HepG2 (cell line): ENCODE results near the gene NEU1. TPM values are rescaled to one million over a fixed set of nuclear protein-coding genes. Genes with fewer than 3 reads are reported as not detected.

ENCODE experiments used
- BCL6 ChIP-seq: IDR thresholded peaks from 2 replicates; pipeline ENCODE4 v1.6.1; 2016; ENCODE audit warnings: missing genetic modification reagents, missing compliant biosample characterization
- CEBPG ChIP-seq: IDR thresholded peaks from 2 replicates; pipeline ENCODE4 v1.6.1; 2016
- HNRNPK ChIP-seq: fragments of 200-400 bp; formaldehyde crosslinking; IDR thresholded peaks from 2 replicates; pipeline ENCODE4 v1.6.1; 2018; ENCODE audit warnings: low read length, low read depth, moderate library complexity, mild to moderate bottlenecking; ENCODE audit not compliant: poor library complexity, severe bottlenecking
- HOXA3 ChIP-seq: sonication (generic); formaldehyde crosslinking; IDR thresholded peaks from 2 replicates; pipeline ENCODE4 v1.5.0; 2020; ENCODE audit warnings: missing genetic modification reagents
- HOXA5 ChIP-seq: sonication (generic); formaldehyde crosslinking; IDR thresholded peaks from 2 replicates; pipeline ENCODE4 v1.4.0; 2020; ENCODE audit warnings: missing genetic modification reagents
- KAT7 ChIP-seq: IDR thresholded peaks from 2 replicates; pipeline ENCODE4 v1.6.1; 2018; ENCODE audit warnings: borderline replicate concordance, missing compliant biosample characterization
- KAT8 ChIP-seq: IDR thresholded peaks from 2 replicates; pipeline ENCODE4 v1.6.1; 2016; ENCODE audit warnings: missing genetic modification reagents, missing compliant biosample characterization
- KLF6 ChIP-seq: IDR thresholded peaks from 2 replicates; pipeline ENCODE4 v1.8.0; 2016; ENCODE audit warnings: missing biosample characterization, missing genetic modification reagents
- MED1 ChIP-seq: sonication (generic); formaldehyde crosslinking; IDR thresholded peaks from 2 replicates; pipeline ENCODE4 v1.4.0; 2020; ENCODE audit warnings: missing genetic modification reagents
- MIXL1 ChIP-seq: IDR thresholded peaks from 2 replicates; pipeline ENCODE4 v1.6.1; 2016
- NFYB ChIP-seq: sonication (generic); formaldehyde crosslinking; IDR thresholded peaks from 2 replicates; pipeline ENCODE4 v1.4.0; 2020; ENCODE audit warnings: missing genetic modification reagents
- RARA ChIP-seq: IDR thresholded peaks from 2 replicates; pipeline ENCODE4 v1.6.1; 2016; ENCODE audit warnings: missing genetic modification reagents, missing compliant biosample characterization
- RXRB ChIP-seq: IDR thresholded peaks from 2 replicates; pipeline ENCODE4 v1.6.1; 2016; ENCODE audit warnings: borderline replicate concordance, missing genetic modification reagents, missing compliant biosample characterization
- SP5 ChIP-seq: IDR thresholded peaks from 2 replicates; pipeline ENCODE4 v1.6.1; 2016; ENCODE audit warnings: low read depth, borderline replicate concordance
- TCF7 ChIP-seq: sonication (generic); IDR thresholded peaks from 2 replicates; pipeline ENCODE4 v1.6.1; 2016; ENCODE audit warnings: antibody characterized with exemption, low read depth
- ZNF644 ChIP-seq: IDR thresholded peaks from 2 replicates; pipeline ENCODE4 v1.6.1; 2016; ENCODE audit warnings: low read depth
- ZNF883 ChIP-seq: sonication (generic); formaldehyde crosslinking; IDR thresholded peaks from 2 replicates; pipeline ENCODE4 v1.5.1; 2020; ENCODE audit warnings: mild to moderate bottlenecking, missing genetic modification reagents; ENCODE audit errors: not compliant biosample characterization
- polyA plus RNA-seq, 8 experiments: library from polyadenylated mRNA; depleted of rRNA in 3 of 8; stranded (reverse) in 7 of 8; unstranded in 1 of 8; fragments of >200 nt; fragmentation: Illumina TruSeq in 4 of 8; extraction: Trizol in 4 of 8; gene quantifications; 2 replicates each; pipeline versions ENCODE4 v1.2.1 to v1.2.3, GENCODE V29; 2011 to 2016; ENCODE audit warnings: low read depth in 4 of 8, missing spikeins in 1 of 8, mixed read lengths in 1 of 8; ENCODE audit not compliant: insufficient read depth in 1 of 8
- total RNA-seq, 5 experiments: library from RNA; depleted of rRNA; stranded (reverse); fragments of >200 nt; fragmentation: Illumina TruSeq; extraction: Trizol; gene quantifications; 2 replicates each; pipeline ENCODE4 v1.2.3, GENCODE V29; 2016; ENCODE audit warnings: low read depth in 1 of 5
- TF ChIP-seq, protein P1 (sequence below): IDR thresholded peaks from 2 replicates; pipeline ENCODE4 v1.4.0; 2020; ENCODE audit warnings: mild to moderate bottlenecking, missing genetic modification reagents
- TF ChIP-seq, protein P2 (sequence below): sonication (generic); formaldehyde crosslinking; IDR thresholded peaks from 2 replicates; pipeline ENCODE4 v1.4.0; 2020; ENCODE audit warnings: missing genetic modification reagents
- TF ChIP-seq, protein P3 (sequence below): sonication (generic); formaldehyde crosslinking; IDR thresholded peaks from 2 replicates; pipeline ENCODE4 v1.4.0; 2020; ENCODE audit warnings: missing genetic modification reagents
- TF ChIP-seq, protein P4 (sequence below): sonication (generic); formaldehyde crosslinking; IDR thresholded peaks from 2 replicates; pipeline ENCODE4 v1.4.0; 2020; ENCODE audit warnings: missing genetic modification reagents, borderline replicate concordance

NEU1 gene
- total and polyA plus RNA-seq, 2 of the 13 experiments (the other 11 are each of a cell fraction or from before 2014, with no cell fraction given) = 215 to 297 TPM

DNA sequence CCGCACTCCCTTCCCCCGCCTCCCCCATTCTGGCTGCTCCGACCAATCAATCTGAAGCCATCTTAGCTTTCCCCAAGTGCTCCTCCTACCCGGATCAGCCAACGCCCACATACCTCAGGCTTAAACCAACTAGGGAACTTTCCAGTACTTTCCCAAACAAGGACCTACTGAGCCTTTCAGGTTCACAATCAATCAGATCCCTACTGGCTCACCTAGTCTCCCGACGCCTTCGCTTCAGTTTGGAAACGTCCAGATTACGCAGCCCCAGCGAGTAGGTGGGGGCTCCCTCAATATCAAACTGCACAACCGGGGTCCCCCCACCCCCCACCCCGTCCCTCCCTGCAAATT is 48.0 kb downstream of the NEU1 start (continued):
- TF ChIP-seq HNRNPK (peak; percentile 67), NFYB (CRISPR knock-in tag) (0 out of 2 replicates have a peak, but pooled peaks have one; percentile 18), KAT8 (CRISPR knock-in tag) (peak; percentile 27; the same call in 1 of the 2 replicates), RXRB (CRISPR knock-in tag) (peak; percentile 20; the same call in 1 of the 2 replicates), BCL6 (peak; percentile 66), RARA (CRISPR knock-in tag) (peak; percentile 11; the same call in 1 of the 2 replicates), MED1 (0 out of 2 replicates have a peak, but pooled peaks have one; percentile 28), MIXL1 (0 out of 2 replicates have a peak, but pooled peaks have one; percentile 34), SP5 (CRISPR knock-in tag) (peak; percentile 81), ZNF644 (CRISPR knock-in tag) (no peak), HOXA5 (0 out of 2 replicates have a peak, but pooled peaks have one; percentile 13), HOXA3 (CRISPR knock-in tag) (peak; percentile 34; the same call in 1 of the 2 replicates), ZNF883 (CRISPR knock-in tag) (no peak), TCF7 (no peak), CEBPG (CRISPR knock-in tag) (no peak), KLF6 (CRISPR knock-in tag) (peak; percentile 55; the same call in 1 of the 2 replicates), KAT7 (CRISPR knock-in tag) (0 out of 2 replicates have a peak, but pooled peaks have one; percentile 10)
- TF ChIP-seq, protein P1, sequence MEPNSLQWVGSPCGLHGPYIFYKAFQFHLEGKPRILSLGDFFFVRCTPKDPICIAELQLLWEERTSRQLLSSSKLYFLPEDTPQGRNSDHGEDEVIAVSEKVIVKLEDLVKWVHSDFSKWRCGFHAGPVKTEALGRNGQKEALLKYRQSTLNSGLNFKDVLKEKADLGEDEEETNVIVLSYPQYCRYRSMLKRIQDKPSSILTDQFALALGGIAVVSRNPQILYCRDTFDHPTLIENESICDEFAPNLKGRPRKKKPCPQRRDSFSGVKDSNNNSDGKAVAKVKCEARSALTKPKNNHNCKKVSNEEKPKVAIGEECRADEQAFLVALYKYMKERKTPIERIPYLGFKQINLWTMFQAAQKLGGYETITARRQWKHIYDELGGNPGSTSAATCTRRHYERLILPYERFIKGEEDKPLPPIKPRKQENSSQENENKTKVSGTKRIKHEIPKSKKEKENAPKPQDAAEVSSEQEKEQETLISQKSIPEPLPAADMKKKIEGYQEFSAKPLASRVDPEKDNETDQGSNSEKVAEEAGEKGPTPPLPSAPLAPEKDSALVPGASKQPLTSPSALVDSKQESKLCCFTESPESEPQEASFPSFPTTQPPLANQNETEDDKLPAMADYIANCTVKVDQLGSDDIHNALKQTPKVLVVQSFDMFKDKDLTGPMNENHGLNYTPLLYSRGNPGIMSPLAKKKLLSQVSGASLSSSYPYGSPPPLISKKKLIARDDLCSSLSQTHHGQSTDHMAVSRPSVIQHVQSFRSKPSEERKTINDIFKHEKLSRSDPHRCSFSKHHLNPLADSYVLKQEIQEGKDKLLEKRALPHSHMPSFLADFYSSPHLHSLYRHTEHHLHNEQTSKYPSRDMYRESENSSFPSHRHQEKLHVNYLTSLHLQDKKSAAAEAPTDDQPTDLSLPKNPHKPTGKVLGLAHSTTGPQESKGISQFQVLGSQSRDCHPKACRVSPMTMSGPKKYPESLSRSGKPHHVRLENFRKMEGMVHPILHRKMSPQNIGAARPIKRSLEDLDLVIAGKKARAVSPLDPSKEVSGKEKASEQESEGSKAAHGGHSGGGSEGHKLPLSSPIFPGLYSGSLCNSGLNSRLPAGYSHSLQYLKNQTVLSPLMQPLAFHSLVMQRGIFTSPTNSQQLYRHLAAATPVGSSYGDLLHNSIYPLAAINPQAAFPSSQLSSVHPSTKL = 0 out of 2 replicates have a peak, but pooled peaks have one; percentile 6
- TF ChIP-seq, protein P2, sequence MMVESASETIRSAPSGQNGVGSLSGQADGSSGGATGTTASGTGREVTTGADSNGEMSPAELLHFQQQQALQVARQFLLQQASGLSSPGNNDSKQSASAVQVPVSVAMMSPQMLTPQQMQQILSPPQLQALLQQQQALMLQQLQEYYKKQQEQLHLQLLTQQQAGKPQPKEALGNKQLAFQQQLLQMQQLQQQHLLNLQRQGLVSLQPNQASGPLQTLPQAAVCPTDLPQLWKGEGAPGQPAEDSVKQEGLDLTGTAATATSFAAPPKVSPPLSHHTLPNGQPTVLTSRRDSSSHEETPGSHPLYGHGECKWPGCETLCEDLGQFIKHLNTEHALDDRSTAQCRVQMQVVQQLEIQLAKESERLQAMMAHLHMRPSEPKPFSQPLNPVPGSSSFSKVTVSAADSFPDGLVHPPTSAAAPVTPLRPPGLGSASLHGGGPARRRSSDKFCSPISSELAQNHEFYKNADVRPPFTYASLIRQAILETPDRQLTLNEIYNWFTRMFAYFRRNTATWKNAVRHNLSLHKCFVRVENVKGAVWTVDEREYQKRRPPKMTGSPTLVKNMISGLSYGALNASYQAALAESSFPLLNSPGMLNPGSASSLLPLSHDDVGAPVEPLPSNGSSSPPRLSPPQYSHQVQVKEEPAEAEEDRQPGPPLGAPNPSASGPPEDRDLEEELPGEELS (CRISPR knock-in tag) = 0 out of 2 replicates have a peak, but pooled peaks have one; percentile 12
- TF ChIP-seq, protein P3, sequence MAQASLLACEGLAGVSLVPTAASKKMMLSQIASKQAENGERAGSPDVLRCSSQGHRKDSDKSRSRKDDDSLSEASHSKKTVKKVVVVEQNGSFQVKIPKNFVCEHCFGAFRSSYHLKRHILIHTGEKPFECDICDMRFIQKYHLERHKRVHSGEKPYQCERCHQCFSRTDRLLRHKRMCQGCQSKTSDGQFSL (CRISPR knock-in tag) = no peak
- TF ChIP-seq, protein P4, sequence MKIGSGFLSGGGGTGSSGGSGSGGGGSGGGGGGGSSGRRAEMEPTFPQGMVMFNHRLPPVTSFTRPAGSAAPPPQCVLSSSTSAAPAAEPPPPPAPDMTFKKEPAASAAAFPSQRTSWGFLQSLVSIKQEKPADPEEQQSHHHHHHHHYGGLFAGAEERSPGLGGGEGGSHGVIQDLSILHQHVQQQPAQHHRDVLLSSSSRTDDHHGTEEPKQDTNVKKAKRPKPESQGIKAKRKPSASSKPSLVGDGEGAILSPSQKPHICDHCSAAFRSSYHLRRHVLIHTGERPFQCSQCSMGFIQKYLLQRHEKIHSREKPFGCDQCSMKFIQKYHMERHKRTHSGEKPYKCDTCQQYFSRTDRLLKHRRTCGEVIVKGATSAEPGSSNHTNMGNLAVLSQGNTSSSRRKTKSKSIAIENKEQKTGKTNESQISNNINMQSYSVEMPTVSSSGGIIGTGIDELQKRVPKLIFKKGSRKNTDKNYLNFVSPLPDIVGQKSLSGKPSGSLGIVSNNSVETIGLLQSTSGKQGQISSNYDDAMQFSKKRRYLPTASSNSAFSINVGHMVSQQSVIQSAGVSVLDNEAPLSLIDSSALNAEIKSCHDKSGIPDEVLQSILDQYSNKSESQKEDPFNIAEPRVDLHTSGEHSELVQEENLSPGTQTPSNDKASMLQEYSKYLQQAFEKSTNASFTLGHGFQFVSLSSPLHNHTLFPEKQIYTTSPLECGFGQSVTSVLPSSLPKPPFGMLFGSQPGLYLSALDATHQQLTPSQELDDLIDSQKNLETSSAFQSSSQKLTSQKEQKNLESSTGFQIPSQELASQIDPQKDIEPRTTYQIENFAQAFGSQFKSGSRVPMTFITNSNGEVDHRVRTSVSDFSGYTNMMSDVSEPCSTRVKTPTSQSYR (CRISPR knock-in tag) = peak; percentile 26; the same call in 1 of the 2 replicates
